Parathyroid adenoma (tissue), 2 donors: ENCODE measurements around the gene SAP30.

Source experiments
- H2AFZ ChIP-seq: fragments of 300-600 bp; sonication (generic); one replicate; pipeline ENCODE4 v1.7.0; 2017; ENCODE audit warnings: antibody characterized with exemption, mild to moderate bottlenecking
- H3K27ac ChIP-seq: fragments of 300-600 bp; sonication (generic); one replicate; pipeline ENCODE4 v1.7.0; 2017
- H3K27me3 ChIP-seq: fragments of 300-600 bp; sonication (generic); one replicate; pipeline ENCODE4 v1.7.0; 2017; ENCODE audit warnings: low read length; ENCODE audit not compliant: control insufficient read depth, insufficient read depth
- H3K36me3 ChIP-seq: fragments of 300-600 bp; sonication (generic); one replicate; pipeline ENCODE4 v1.7.0; 2017; ENCODE audit warnings: low read length; ENCODE audit not compliant: control insufficient read depth, insufficient read depth
- H3K4me1 ChIP-seq: fragments of 300-600 bp; sonication (generic); one replicate; pipeline ENCODE4 v1.7.0; 2017; ENCODE audit warnings: control low read depth
- H3K4me2 ChIP-seq: fragments of 300-600 bp; sonication (generic); one replicate; pipeline ENCODE4 v1.7.0; 2017; ENCODE audit warnings: low read length
- H3K4me3 ChIP-seq: fragments of 300-600 bp; sonication (generic); one replicate; pipeline ENCODE4 v1.7.0; 2017; ENCODE audit warnings: low read depth, low read length
- H3K79me2 ChIP-seq: fragments of 300-600 bp; sonication (generic); one replicate; pipeline ENCODE4 v1.7.0; 2017; ENCODE audit warnings: control low read depth
- H3K9ac ChIP-seq: fragments of 300-600 bp; sonication (generic); one replicate; pipeline ENCODE4 v1.7.0; 2017; ENCODE audit warnings: mild to moderate bottlenecking
- H3K9me3 ChIP-seq: fragments of 300-600 bp; sonication (generic); one replicate; pipeline ENCODE4 v1.7.0; 2017; ENCODE audit warnings: low read length; ENCODE audit not compliant: control insufficient read depth
- TF ChIP-seq, protein P1 (sequence below): fragments of 300-600 bp; sonication (generic); IDR thresholded peaks from one replicate; pipeline ENCODE4 v1.7.0; 2017; ENCODE audit warnings: antibody characterized with exemption, mild to moderate bottlenecking
- donor health status: primary hyperparathyroidism.

The SAP30 gene

GRCh38 chr4:173415092-173415491, 44.3 kb downstream of the SAP30 start:
- no peak overlapping the region for H3K9ac ChIP-seq
- no peak overlapping the region for H3K27ac ChIP-seq
- no peaks in the 10 kb centered on the region for H3K36me3 ChIP-seq
- no peaks in the 10 kb centered on the region for H3K4me1 ChIP-seq
- no peak overlapping the region for H3K4me3 ChIP-seq
- H2AFZ ChIP-seq, result no peak overlapping the region
- H3K27me3 ChIP-seq, result no peaks in the 10 kb centered on the region
- no peaks in the 10 kb centered on the region for H3K9me3 ChIP-seq
- no peaks in the 10 kb centered on the region for H3K79me2 ChIP-seq
- H3K4me2 ChIP-seq, result no peak overlapping the region
- TF ChIP-seq, protein P1, sequence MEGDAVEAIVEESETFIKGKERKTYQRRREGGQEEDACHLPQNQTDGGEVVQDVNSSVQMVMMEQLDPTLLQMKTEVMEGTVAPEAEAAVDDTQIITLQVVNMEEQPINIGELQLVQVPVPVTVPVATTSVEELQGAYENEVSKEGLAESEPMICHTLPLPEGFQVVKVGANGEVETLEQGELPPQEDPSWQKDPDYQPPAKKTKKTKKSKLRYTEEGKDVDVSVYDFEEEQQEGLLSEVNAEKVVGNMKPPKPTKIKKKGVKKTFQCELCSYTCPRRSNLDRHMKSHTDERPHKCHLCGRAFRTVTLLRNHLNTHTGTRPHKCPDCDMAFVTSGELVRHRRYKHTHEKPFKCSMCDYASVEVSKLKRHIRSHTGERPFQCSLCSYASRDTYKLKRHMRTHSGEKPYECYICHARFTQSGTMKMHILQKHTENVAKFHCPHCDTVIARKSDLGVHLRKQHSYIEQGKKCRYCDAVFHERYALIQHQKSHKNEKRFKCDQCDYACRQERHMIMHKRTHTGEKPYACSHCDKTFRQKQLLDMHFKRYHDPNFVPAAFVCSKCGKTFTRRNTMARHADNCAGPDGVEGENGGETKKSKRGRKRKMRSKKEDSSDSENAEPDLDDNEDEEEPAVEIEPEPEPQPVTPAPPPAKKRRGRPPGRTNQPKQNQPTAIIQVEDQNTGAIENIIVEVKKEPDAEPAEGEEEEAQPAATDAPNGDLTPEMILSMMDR, result no peak

- Histone ChIP-seq H2AFZ (no peak overlapping the region), H3K27ac (no peak overlapping the region), H3K4me3 (no peak overlapping the region), H3K9ac (no peak overlapping the region), H3K27me3 (no peaks in the 10 kb centered on the region), H3K4me2 (no peak overlapping the region), H3K79me2 (no peaks in the 10 kb centered on the region), H3K9me3 (no peaks in the 10 kb centered on the region), H3K4me1 (no peaks in the 10 kb centered on the region), H3K36me3 (no peaks in the 10 kb centered on the region)
- TF ChIP-seq, protein P1, result no peak
These were observed 45.3 kb downstream of the SAP30 start for GRCh38 chr4:173415885-173416653.

- no peaks in the 10 kb centered on the region for H3K27me3 ChIP-seq
- TF ChIP-seq, protein P1, result no peak
- no peak overlapping the region for H3K27ac ChIP-seq
- H3K9ac ChIP-seq, result no peak overlapping the region
- no peak overlapping the region for H3K4me2 ChIP-seq
- H3K36me3 ChIP-seq, result no peaks in the 10 kb centered on the region
- no peak overlapping the region for H3K4me3 ChIP-seq
- no peak overlapping the region for H2AFZ ChIP-seq
- no peaks in the 10 kb centered on the region for H3K4me1 ChIP-seq
- H3K9me3 ChIP-seq, result no peaks in the 10 kb centered on the region
- no peaks in the 10 kb centered on the region for H3K79me2 ChIP-seq
These were observed 47.1 kb downstream of the SAP30 start for GRCh38 chr4:173417833-173418232.

DNA sequence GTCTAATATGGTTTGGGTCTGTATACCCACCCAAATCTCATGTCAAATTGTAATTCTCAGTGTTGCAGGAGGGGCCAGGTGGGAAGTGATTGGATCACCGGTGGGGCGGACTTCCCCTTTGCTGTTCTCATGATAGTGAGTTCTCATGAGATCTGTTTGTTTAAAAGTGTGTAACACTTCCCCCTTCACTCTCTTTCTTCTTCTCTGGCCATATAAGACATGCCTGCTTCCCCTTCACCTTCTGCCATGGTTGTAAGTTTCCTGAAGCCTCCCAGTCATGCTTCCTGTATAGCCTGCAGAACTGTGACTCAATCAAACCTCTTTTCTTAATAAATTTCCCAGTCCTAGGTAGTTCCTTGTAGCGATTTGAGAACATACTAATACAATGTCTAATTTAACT, 47.9 kb downstream of the SAP30 start:
- Histone ChIP-seq H3K27ac (no peak overlapping the region), H2AFZ (no peak overlapping the region), H3K36me3 (no peaks in the 10 kb centered on the region), H3K4me1 (no peaks in the 10 kb centered on the region), H3K4me3 (no peak overlapping the region), H3K27me3 (no peaks in the 10 kb centered on the region), H3K79me2 (no peaks in the 10 kb centered on the region), H3K4me2 (no peak overlapping the region), H3K9ac (no peak overlapping the region), H3K9me3 (no peaks in the 10 kb centered on the region)
- TF ChIP-seq, protein P1, result no peak

DNA sequence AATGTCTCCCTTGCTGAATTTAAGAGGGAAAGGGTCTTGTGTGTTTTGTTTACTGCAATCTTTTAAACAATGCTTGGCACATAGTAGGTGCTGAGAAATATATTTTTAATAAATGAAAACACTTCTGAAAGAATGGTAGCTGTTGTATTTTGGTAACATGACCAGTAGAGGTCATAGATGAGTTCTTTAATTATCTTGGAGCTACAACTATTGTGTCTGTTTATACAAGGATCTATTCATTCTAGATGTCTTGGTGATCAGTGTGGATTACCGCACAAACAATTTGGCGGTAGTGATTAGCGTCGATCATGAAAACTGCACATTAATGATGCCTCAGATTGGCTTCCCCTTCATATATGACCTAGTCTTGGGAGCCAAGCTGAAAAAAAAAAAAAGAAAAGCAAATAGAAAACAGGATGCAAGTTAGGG, 49.6 kb downstream of the SAP30 start:
- no peak overlapping the region for H3K9ac ChIP-seq
- H3K4me3 ChIP-seq, result no peak overlapping the region
- H3K27me3 ChIP-seq, result no peaks in the 10 kb centered on the region
- TF ChIP-seq, protein P1, result no peak
- no peaks in the 10 kb centered on the region for H3K36me3 ChIP-seq
- no peak overlapping the region for H3K4me2 ChIP-seq
- H3K9me3 ChIP-seq, result no peaks in the 10 kb centered on the region
- no peak overlapping the region for H3K27ac ChIP-seq
- H3K4me1 ChIP-seq, result no peaks in the 10 kb centered on the region
- H3K79me2 ChIP-seq, result no peaks in the 10 kb centered on the region
- H2AFZ ChIP-seq, result no peak overlapping the region
